ENCODE measurements around the gene FARP1.

GRCh38 chr13:98297051-98297450 lies 154.2 kb downstream of the FARP1 start:
- TF ChIP-seq POLR2AphosphoS5 (IDR thresholded peaks at IDR 0.05; ENCODE audit: borderline replicate concordance, low read depth, low read length) (no peak), EZH2 (IDR thresholded peaks at IDR 0.05) (no peak), FOXP2 (optimal IDR thresholded peaks at IDR 0.05; ENCODE audit: control extremely low read depth, extremely low read length, insufficient read depth) (no peak)

Data from SK-N-MC (cell line).